GM18498 (cell line): ENCODE results near the gene KNDC1.
A peak's percentile ranks its signal among the peaks of the same experiment; 100 is the strongest.

ENCODE experiments used
- ATAC-seq: cut with Tn5 transposase; IDR thresholded peaks from one replicate; pipeline ENCODE4 v1.9.1; 2021; ENCODE audit warnings: mild to moderate bottlenecking, moderate library complexity; ENCODE audit not compliant: unreplicated experiment

KNDC1 gene

DNA sequence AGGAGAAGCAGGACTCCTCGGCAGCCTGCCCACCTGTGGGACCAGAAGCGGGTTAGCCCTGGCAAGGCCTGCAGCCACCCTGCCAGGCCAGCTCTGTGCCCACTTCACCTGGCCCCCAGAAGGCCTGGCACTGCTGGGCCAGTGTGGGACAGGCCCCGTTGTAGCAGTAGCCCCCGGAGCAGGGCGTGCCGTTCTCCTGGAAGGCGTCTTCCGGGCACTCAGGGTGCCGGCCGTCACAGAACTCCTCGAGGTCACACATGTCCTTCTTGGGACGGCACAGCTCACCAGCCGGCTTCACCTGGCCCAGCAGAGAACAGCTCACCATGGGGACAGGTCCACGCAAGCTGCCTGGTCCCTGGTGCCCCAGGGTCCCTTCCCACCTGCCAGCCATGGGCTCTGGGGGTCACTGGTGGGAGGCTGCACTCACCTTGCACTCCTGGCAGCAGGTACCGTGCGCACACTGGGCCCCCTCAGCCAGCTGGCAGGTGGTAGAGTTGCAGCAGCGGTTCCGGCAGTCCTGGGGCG is 110.8 kb downstream of the KNDC1 start:
- ATAC-seq = no peak

DNA sequence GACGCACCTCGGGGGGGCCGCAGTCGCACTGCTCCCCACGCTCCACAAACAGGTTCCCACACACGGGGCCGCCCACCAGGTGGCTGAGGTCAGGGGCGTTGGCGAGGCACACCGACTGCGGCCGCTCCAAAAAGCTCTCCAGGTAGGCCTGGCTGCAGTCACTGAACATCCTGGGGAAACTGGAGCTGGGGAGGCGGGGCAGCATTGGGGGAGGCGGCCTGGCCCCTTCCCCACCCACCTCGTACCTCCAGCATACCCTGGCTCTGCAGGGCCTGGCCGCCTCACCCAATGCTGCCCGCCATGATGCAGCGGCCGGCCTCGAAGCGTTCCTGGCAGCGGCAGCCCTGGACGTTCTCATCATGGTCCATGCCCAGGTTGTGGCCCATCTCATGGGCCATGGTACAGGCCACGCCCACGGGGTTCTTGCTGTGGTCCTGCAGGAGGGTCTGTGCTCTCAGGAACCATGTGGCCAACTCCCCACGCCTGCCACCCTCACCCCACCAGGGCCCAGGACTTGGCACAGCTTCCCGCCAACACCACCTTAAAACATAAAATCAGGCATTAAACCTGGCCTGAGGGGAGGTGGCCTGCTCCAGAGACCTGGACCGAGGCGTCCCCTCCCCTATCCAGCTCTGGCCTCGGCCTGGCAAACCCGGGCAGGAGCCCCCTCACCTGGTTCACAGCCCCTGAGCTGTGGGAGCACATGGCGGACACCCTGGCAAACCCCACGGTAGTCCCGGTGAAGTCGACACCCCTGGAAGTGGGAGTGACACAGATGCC is 111.7 kb downstream of the KNDC1 start:
- ATAC-seq = no peak

DNA sequence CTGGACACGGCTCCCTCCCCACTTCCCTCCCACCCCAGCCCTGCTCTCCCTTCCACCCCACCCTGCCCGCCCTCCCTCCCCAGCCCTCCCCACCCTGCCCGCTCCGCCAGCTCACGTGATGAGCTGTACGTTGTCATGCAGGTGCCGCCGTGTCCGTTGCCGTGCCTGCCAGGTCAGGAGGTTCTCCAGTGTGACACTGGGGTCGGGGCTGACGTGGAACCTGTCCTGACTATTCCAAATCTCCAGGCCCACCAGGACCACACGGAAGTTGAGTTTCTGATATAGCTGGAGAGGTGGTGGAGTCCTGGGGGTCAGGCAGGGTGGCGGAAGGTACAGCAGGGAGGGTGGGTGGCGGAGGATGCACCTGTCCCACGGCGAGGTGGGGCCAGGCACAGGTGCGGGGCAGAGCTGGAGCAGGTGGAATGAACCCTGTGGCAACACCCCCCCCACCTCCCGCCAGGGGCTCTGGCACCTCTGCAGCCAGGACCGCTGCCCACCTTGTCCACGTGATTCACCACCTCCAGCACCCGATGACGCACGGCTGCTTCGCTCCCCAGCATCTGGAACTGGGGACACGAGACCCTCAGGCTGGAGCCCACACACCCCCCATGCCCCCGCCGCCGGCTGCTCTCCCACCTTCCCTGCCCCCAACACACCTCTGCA is 112.4 kb downstream of the KNDC1 start:
- no peak for ATAC-seq

DNA sequence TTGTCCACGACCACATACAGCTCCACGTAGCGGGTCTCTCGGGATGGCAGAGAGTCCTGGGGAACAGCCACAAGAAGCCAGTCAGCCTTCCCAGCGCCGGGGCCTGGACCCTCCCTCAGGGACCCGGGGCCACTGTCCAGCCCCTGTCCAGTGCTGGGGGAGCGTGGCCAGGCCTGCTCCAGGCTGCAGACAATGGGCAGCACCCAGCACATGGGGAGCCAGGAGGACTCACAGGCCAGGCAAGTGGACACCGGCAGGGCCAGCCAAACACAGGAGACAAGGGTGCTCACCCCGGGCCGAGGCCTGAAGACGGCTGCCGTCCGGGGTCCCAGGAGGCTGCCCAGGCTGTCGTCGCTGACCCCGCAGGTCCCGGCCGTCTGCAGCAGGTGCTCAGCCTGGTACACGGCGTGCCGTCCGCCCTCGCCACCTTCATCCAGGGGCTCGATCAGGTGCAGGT is 113.0 kb downstream of the KNDC1 start:
- ATAC-seq = no peak

DNA sequence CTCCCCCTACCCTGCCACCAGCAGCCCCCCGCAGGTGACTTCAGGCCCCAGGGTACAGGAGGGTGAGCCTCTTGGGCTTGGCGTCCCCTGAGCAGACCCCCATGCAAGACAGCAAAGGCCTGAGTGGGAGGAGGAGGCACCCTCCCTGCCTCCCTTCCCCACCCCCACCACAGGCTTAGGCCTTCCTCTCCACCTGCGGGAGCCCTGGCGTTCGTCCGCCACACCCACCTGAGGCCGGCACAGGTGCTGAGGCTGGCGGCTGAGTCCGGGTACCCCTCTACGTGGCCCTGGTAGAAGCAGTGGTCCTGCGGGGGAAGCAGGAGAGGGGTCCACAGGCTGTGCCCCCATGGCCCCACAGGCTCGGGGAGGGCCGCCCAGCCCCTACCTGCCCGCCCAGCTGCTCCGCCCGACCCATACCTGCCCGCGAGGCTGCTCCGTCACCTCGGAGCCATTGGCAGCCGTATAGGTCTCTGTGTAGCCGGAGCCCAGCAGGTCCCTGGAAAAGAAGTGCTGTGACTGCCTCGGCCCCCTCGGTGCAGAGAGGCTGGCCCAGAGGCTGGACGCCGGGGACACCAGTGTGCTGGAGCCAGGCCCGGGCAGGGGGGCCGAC is 113.6 kb downstream of the KNDC1 start:
- ATAC-seq = no peak

GRCh38 chr10:133274751-133275683 is 115.0 kb downstream of the KNDC1 start:
- ATAC-seq = peak; percentile 50

DNA sequence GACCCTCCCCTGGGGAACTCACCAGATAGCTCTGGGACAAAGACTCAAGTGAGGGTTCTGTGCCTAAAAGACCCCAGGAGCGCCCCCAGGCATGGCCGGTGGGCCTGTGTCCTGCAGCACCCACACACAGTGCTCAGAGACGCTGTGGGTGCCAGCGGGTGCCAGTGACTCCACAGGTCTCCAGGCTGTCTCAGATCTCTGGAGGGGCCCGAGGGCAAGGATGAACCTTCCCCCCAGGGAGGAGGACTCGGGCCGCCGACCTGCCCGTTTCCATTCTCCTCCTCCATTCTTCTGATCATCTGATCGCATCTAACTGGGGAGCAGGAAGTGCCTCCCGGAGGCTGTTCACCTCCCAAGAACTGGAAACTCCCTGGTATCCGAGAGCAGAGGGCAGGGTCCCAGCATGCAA is 115.7 kb downstream of the KNDC1 start:
- ATAC-seq = peak; percentile 40
